Thoracic aorta (tissue), 2 donors: Measurements from ENCODE around the gene MMP24OS. TPM values are rescaled to one million over a fixed set of nuclear protein-coding genes. Genes with fewer than 3 reads are reported as not detected.

Source experiments
- ATAC-seq: fragments of 150-250 bp; one replicate; pipeline ENCODE4 v1.8.0; 2017; ENCODE audit warnings: low read depth; ENCODE audit not compliant: insufficient number of reproducible peaks, low FRiP score
- DNase-seq: peaks from one replicate; pipeline ENCODE4 v3.0.0-alpha.2; 2020; ENCODE audit warnings: low spot score
- H3K27ac ChIP-seq, 2 donors: fragments of 200-600 bp; sonication (generic); 1 replicate in 1 of 2; 2 replicates in 1 of 2; pipeline ENCODE4 v1.5.1; 2016; ENCODE audit warnings: mild to moderate bottlenecking in 2 of 2, moderate library complexity in 2 of 2
- H3K27me3 ChIP-seq: fragments of 200-600 bp; sonication (generic); replicated peaks from 2 replicates; pipeline ENCODE4 v1.6.0; 2016; ENCODE audit warnings: mild to moderate bottlenecking; ENCODE audit not compliant: insufficient read depth
- H3K36me3 ChIP-seq: fragments of 200-600 bp; sonication (generic); one replicate; pipeline ENCODE4 v1.5.1; 2016
- H3K4me1 ChIP-seq, 2 donors: fragments of 200-600 bp; sonication (generic); 1 replicate in 1 of 2; 2 replicates in 1 of 2; pipeline versions ENCODE4 v1.5.1 to v1.6.0; 2016; ENCODE audit warnings: low read depth in 2 of 2, mild to moderate bottlenecking in 1 of 2; ENCODE audit not compliant: control insufficient read depth in 1 of 2
- H3K4me3 ChIP-seq: fragments of 200-600 bp; sonication (generic); 2 replicates; pipeline ENCODE4 v1.5.1; 2016; ENCODE audit warnings: mild to moderate bottlenecking
- H3K9me3 ChIP-seq: fragments of 200-600 bp; sonication (generic); 2 replicates; pipeline ENCODE4 v1.5.1; 2016
- CTCF ChIP-seq: fragments of 200-600 bp; sonication (generic); IDR thresholded peaks from one replicate; pipeline ENCODE4 v1.5.1; 2019; ENCODE audit warnings: antibody characterized with exemption
- total RNA-seq, 2 donors: library from RNA; depleted of rRNA; stranded (reverse); fragments of >200 nt; gene quantifications; one replicate each; pipeline versions ENCODE4 v1.1.0 to v1.2.3, GENCODE V29; 2016

Gene MMP24OS
- total RNA-seq, 2 donors from 2014 or later = 38.1 to 38.3 TPM

- H3K4me3 ChIP-seq = no peak overlapping the region
- ATAC-seq (no peak), DNase-seq (no peak)
These were observed 16.4 kb upstream of the MMP24OS start for GRCh38 chr20:35294293-35294685.

GRCh38 chr20:35293303-35294292, 15.7 kb upstream of the MMP24OS start:
- DNase-seq (no peak), ATAC-seq (no peak)
- no peak overlapping the region for H3K4me3 ChIP-seq

More at GRCh38 chr20:35294293-35294685, 16.4 kb upstream of the MMP24OS start:
- Histone ChIP-seq H3K4me1 (no peaks in the 10 kb centered on the region), H3K27me3 (no peaks in the 10 kb centered on the region), H3K36me3 (no peaks in the 10 kb centered on the region), H3K27ac (no peak overlapping the region), H3K9me3 (no peaks in the 10 kb centered on the region)
- TF ChIP-seq CTCF = no peak

GRCh38 chr20:35292504-35293285, 14.8 kb upstream of the MMP24OS start:
- Histone ChIP-seq H3K4me1 (no peaks in the 10 kb centered on the region), H3K36me3 (no peaks in the 10 kb centered on the region), H3K9me3 (no peaks in the 10 kb centered on the region), H3K4me3 (no peak overlapping the region), H3K27ac (no peak overlapping the region), H3K27me3 (no peaks in the 10 kb centered on the region)
- no peak for TF ChIP-seq CTCF
- no peak for ATAC-seq
- no peak for DNase-seq

More at GRCh38 chr20:35293303-35294292, 15.7 kb upstream of the MMP24OS start:
- H3K9me3 ChIP-seq = no peaks in the 10 kb centered on the region
- no peaks in the 10 kb centered on the region for H3K27me3 ChIP-seq
- no peaks in the 10 kb centered on the region for H3K4me1 ChIP-seq
- no peak overlapping the region for H3K27ac ChIP-seq
- H3K36me3 ChIP-seq = no peaks in the 10 kb centered on the region
- TF ChIP-seq CTCF = no peak

- Histone ChIP-seq H3K27me3 (no peaks in the 10 kb centered on the region), H3K27ac (no peak within 1 kb of the TSS), H3K9me3 (no peaks in the 10 kb centered on the region), H3K4me3 (no peak within 1 kb of the TSS), H3K36me3 (no peaks in the 10 kb centered on the region), H3K4me1 (no peaks in the 10 kb centered on the region)
- no peak for TF ChIP-seq CTCF
- no peak for DNase-seq
- no peak for ATAC-seq
These were observed 14.0 kb upstream of the MMP24OS start, which contains the start of gene FAM83C for GRCh38 chr20:35291654-35292503. FAM83C (minus strand) TSS chr20:35292425; CDS start chr20:35292304, 121 bp downstream.
